Mammary epithelial cell (primary cell): ENCODE data around the gene RAB10.

ENCODE experiments used
- EZH2 ChIP-seq: IDR thresholded peaks from 2 replicates; pipeline ENCODE4 v1.6.1; 2012; ENCODE audit warnings: low read length, inconsistent platforms, borderline replicate concordance
- TF ChIP-seq, protein P1 (sequence below), 2 donors: IDR thresholded peaks in 1 of 2; conservative IDR thresholded peaks in 1 of 2; 2 replicates each; pipeline ENCODE4 v1.5.1; 2011 to 2012; ENCODE audit warnings: inconsistent platforms in 2 of 2, low read length in 2 of 2, mild to moderate bottlenecking in 2 of 2, control low read depth in 1 of 2, low read depth in 1 of 2; ENCODE audit not compliant: insufficient read depth in 1 of 2; ENCODE audit errors: extremely low read depth in 1 of 2

GRCh38 chr2:25994509-25994908 is 39.4 kb upstream of the RAB10 start:
- TF ChIP-seq, protein P1, sequence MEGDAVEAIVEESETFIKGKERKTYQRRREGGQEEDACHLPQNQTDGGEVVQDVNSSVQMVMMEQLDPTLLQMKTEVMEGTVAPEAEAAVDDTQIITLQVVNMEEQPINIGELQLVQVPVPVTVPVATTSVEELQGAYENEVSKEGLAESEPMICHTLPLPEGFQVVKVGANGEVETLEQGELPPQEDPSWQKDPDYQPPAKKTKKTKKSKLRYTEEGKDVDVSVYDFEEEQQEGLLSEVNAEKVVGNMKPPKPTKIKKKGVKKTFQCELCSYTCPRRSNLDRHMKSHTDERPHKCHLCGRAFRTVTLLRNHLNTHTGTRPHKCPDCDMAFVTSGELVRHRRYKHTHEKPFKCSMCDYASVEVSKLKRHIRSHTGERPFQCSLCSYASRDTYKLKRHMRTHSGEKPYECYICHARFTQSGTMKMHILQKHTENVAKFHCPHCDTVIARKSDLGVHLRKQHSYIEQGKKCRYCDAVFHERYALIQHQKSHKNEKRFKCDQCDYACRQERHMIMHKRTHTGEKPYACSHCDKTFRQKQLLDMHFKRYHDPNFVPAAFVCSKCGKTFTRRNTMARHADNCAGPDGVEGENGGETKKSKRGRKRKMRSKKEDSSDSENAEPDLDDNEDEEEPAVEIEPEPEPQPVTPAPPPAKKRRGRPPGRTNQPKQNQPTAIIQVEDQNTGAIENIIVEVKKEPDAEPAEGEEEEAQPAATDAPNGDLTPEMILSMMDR (conservative IDR thresholded peaks at IDR 0.05 in 1 of 2, IDR thresholded peaks at IDR 0.05 in 1 of 2; ENCODE audit: extremely low read depth in 1 of 2, insufficient read depth in 1 of 2, low read depth in 1 of 2, low read length in 2 of 2), result no peak
- no peak for TF ChIP-seq EZH2
